H9 (cell line): ENCODE data around the gene BACH2. TPM values are rescaled to one million over a fixed set of nuclear protein-coding genes. Genes with fewer than 3 reads are reported as not detected.

ENCODE experiments used
- DNase-seq: peaks from one replicate; pipeline ENCODE4 v3.0.0-alpha.2; 2017
- H2AFZ ChIP-seq: one replicate; pipeline ENCODE4 v1.6.1; 2013; ENCODE audit warnings: mild to moderate bottlenecking, low read length, control low read depth, moderate library complexity
- H2AK5ac ChIP-seq: 2 replicates; pipeline ENCODE4 v1.6.1; 2013; ENCODE audit warnings: low read length, control low read depth, mixed read lengths; ENCODE audit not compliant: insufficient read length
- H2BK120ac ChIP-seq: one replicate; pipeline ENCODE4 v1.6.1; 2013; ENCODE audit warnings: low read depth, mild to moderate bottlenecking, low read length, control low read depth, inconsistent platforms; ENCODE audit not compliant: poor library complexity, severe bottlenecking
- H2BK12ac ChIP-seq: 2 replicates; pipeline ENCODE4 v1.6.1; 2013; ENCODE audit warnings: low read length, control low read depth, mixed read lengths, low read depth; ENCODE audit not compliant: insufficient read length
- H2BK15ac ChIP-seq: 2 replicates; pipeline ENCODE4 v1.6.1; 2013; ENCODE audit warnings: low read depth, low read length, control low read depth
- H2BK20ac ChIP-seq: one replicate; pipeline ENCODE4 v1.6.1; 2013; ENCODE audit warnings: low read depth, mild to moderate bottlenecking, low read length, control low read depth, inconsistent platforms; ENCODE audit not compliant: poor library complexity, severe bottlenecking
- H2BK5ac ChIP-seq: 2 replicates; pipeline ENCODE4 v1.6.1; 2013; ENCODE audit warnings: low read length, control low read depth, mixed read lengths; ENCODE audit not compliant: insufficient read length
- H3K14ac ChIP-seq: 2 replicates; pipeline ENCODE4 v1.6.1; 2013; ENCODE audit warnings: low read length, control low read depth; ENCODE audit not compliant: insufficient read depth
- H3K18ac ChIP-seq: 2 replicates; pipeline ENCODE4 v1.6.1; 2013; ENCODE audit warnings: low read depth, mild to moderate bottlenecking, mixed read lengths, low read length, control low read depth; ENCODE audit not compliant: insufficient read length
- H3K23ac ChIP-seq: 2 replicates; pipeline ENCODE4 v1.6.1; 2013; ENCODE audit warnings: low read length, control low read depth, mixed read lengths, low read depth; ENCODE audit not compliant: insufficient read length
- H3K23me2 ChIP-seq: 2 replicates; pipeline ENCODE4 v1.6.1; 2013; ENCODE audit warnings: low read depth, mild to moderate bottlenecking, mixed read lengths, low read length, control low read depth; ENCODE audit not compliant: insufficient read length, poor library complexity, severe bottlenecking
- H3K27ac ChIP-seq: 2 replicates; pipeline ENCODE4 v1.5.1; 2013; ENCODE audit warnings: low read length, control low read depth, mixed read lengths, low read depth; ENCODE audit not compliant: insufficient read length
- H3K27me3 ChIP-seq: 2 replicates; pipeline ENCODE4 v1.6.1; 2013; ENCODE audit warnings: low read length, control low read depth, inconsistent platforms; ENCODE audit not compliant: insufficient read depth
- H3K4ac ChIP-seq: 2 replicates; pipeline ENCODE4 v1.6.1; 2013; ENCODE audit warnings: low read depth, mild to moderate bottlenecking, control low read depth, inconsistent platforms, low read length, moderate library complexity
- H3K4me1 ChIP-seq: 2 replicates; pipeline ENCODE4 v1.6.1; 2013; ENCODE audit warnings: low read length, control low read depth, inconsistent platforms; ENCODE audit not compliant: insufficient read depth
- H3K4me2 ChIP-seq: 2 replicates; pipeline ENCODE4 v1.6.1; 2013; ENCODE audit warnings: low read length, control low read depth, mixed read lengths; ENCODE audit not compliant: insufficient read length, insufficient read depth
- H3K56ac ChIP-seq: 2 replicates; pipeline ENCODE4 v1.6.1; 2013; ENCODE audit warnings: low read depth, mild to moderate bottlenecking, mixed read lengths, low read length, control low read depth; ENCODE audit not compliant: insufficient read length
- H3K79me1 ChIP-seq: 2 replicates; pipeline ENCODE4 v1.6.1; 2013; ENCODE audit warnings: low read depth, mild to moderate bottlenecking, moderate library complexity, low read length, control low read depth, inconsistent platforms; ENCODE audit not compliant: insufficient read depth, poor library complexity, severe bottlenecking
- H3K79me2 ChIP-seq: 2 replicates; pipeline ENCODE4 v1.6.1; 2013; ENCODE audit warnings: low read length, control low read depth, inconsistent platforms; ENCODE audit not compliant: insufficient read depth
- H3K9ac ChIP-seq: 2 replicates; pipeline ENCODE4 v1.6.1; 2013; ENCODE audit warnings: low read length, control low read depth, mixed read lengths; ENCODE audit not compliant: insufficient read length; ENCODE audit errors: extremely low read depth
- H3K9me3 ChIP-seq: one replicate; pipeline ENCODE4 v1.6.1; 2013; ENCODE audit warnings: low read depth, low read length, inconsistent platforms; ENCODE audit not compliant: control insufficient read depth
- H3T11ph ChIP-seq: one replicate; pipeline ENCODE4 v1.6.1; 2013; ENCODE audit warnings: mild to moderate bottlenecking, low read length, control low read depth, inconsistent platforms
- H4K20me1 ChIP-seq: one replicate; pipeline ENCODE4 v1.6.1; 2013; ENCODE audit not compliant: control insufficient read depth, insufficient read length, insufficient read depth
- H4K5ac ChIP-seq: 2 replicates; pipeline ENCODE4 v1.6.1; 2013; ENCODE audit warnings: low read depth, mild to moderate bottlenecking, mixed read lengths, low read length, control low read depth; ENCODE audit not compliant: insufficient read length
- H4K8ac ChIP-seq: replicated peaks from 2 replicates; pipeline ENCODE4 v1.6.1; 2013; ENCODE audit warnings: low read length, control low read depth, mixed read lengths, low read depth; ENCODE audit not compliant: insufficient read length
- H4K91ac ChIP-seq: 2 replicates; pipeline ENCODE4 v1.6.1; 2013; ENCODE audit warnings: low read depth, mild to moderate bottlenecking, moderate library complexity, mixed read lengths, low read length, control low read depth; ENCODE audit not compliant: insufficient read length
- H3K27ac Mint-ChIP-seq, 3 experiments: 2 replicates in 2 of 3; 3 replicates in 1 of 3; pipeline ENCODE4 v1.8.0; 2020 to 2021; ENCODE audit warnings: mixed read lengths in 3 of 3, mild to moderate bottlenecking in 1 of 3, moderate library complexity in 1 of 3
- H3K27me3 Mint-ChIP-seq: 2 replicates; pipeline ENCODE4 v1.8.0; 2021; ENCODE audit warnings: low read depth, mild to moderate bottlenecking, moderate library complexity, mixed read lengths
- H3K36me3 Mint-ChIP-seq, 3 experiments: 2 replicates in 2 of 3; 3 replicates in 1 of 3; pipeline ENCODE4 v1.8.0; 2020 to 2021; ENCODE audit warnings: low read depth in 3 of 3, mixed read lengths in 3 of 3; ENCODE audit not compliant: insufficient read depth in 1 of 3
- H3K4me1 Mint-ChIP-seq, 2 experiments: 2 replicates each; pipeline ENCODE4 v1.8.0; 2020; ENCODE audit warnings: mixed read lengths in 2 of 2
- H3K4me3 Mint-ChIP-seq, 2 experiments: 2 replicates in 1 of 2; 3 replicates in 1 of 2; pipeline ENCODE4 v1.8.0; 2020 to 2021; ENCODE audit warnings: mild to moderate bottlenecking in 2 of 2, mixed read lengths in 2 of 2, moderate library complexity in 1 of 2
- H3K9me3 Mint-ChIP-seq, 2 experiments: 2 replicates in 1 of 2; 3 replicates in 1 of 2; pipeline ENCODE4 v1.8.0; 2020; ENCODE audit warnings: mild to moderate bottlenecking in 2 of 2, mixed read lengths in 2 of 2, moderate library complexity in 1 of 2
- CTCF ChIP-seq: fragments of 200-600 bp; sonication (generic); conservative IDR thresholded peaks from 3 replicates; pipeline ENCODE4 v1.8.0; 2021; ENCODE audit warnings: antibody characterized with exemption, mild to moderate bottlenecking
- WGBS: extraction: QIAGEN DNeasy Blood & Tissue Kit; methylation state at CpG from one replicate; pipeline ENCODE4 v1.1.7; 2013; ENCODE audit warnings: missing lambda C conversion rate, low lambda C conversion rate, mixed read lengths; ENCODE audit not compliant: insufficient read length; ENCODE audit errors: extremely low coverage; 5-methylcytosine and 5-hydroxymethylcytosine counted together
- total RNA-seq: library from RNA; stranded (reverse); gene quantifications from 2 replicates; pipeline ENCODE4 v1.2.1, GENCODE V29; 2021

BACH2 gene
- total RNA-seq, 1 experiment from 2014 or later = 2.0 TPM

- no peak overlapping the region for H2BK120ac ChIP-seq
- H3K23ac ChIP-seq = no peak overlapping the region
- H2BK5ac ChIP-seq = no peak overlapping the region
- no peak overlapping the region for H2AK5ac ChIP-seq
- no peak overlapping the region for H3K4me2 ChIP-seq
- WGBS = no CpG with 5 or more reads among the region's 3 CpGs
- no peak overlapping the region for H3K18ac ChIP-seq
- no peak overlapping the region for H2BK15ac ChIP-seq
- Mint-ChIP-seq H3K4me3 (no peak overlapping the region), H3K36me3 (no peaks in the 10 kb centered on the region), H3K4me1 (peaks cover 20 to 29% of the 10 kb centered on the region in 2 experiments), H3K27me3 (no peaks in the 10 kb centered on the region; the same call in 1 of the 2 replicates), H3K9me3 (no peaks in the 10 kb centered on the region), H3K27ac (no peak overlapping the region)
- H2BK12ac ChIP-seq = no peak overlapping the region
- H3T11ph ChIP-seq = no peak overlapping the region
- H3K79me1 ChIP-seq = no peaks in the 10 kb centered on the region
- no peak overlapping the region for H3K56ac ChIP-seq
- H2BK20ac ChIP-seq = no peak overlapping the region
- H4K91ac ChIP-seq = no peak overlapping the region
- no peak for DNase-seq
- H4K8ac ChIP-seq = no peak overlapping the region
- H3K9me3 ChIP-seq = no peaks in the 10 kb centered on the region
- H3K23me2 ChIP-seq = no peaks in the 10 kb centered on the region
- H3K4ac ChIP-seq = no peak overlapping the region
- H3K9ac ChIP-seq = no peak overlapping the region
- H4K5ac ChIP-seq = no peak overlapping the region
- H3K27ac ChIP-seq = no peak overlapping the region
- no peak overlapping the region for H3K14ac ChIP-seq
- no peak overlapping the region for H2AFZ ChIP-seq
- H3K4me1 ChIP-seq = no peaks in the 10 kb centered on the region
- H4K20me1 ChIP-seq = no peaks in the 10 kb centered on the region
- no peaks in the 10 kb centered on the region for H3K27me3 ChIP-seq
- H3K79me2 ChIP-seq = no peaks in the 10 kb centered on the region
- no peak for TF ChIP-seq CTCF
Measured at GRCh38 chr6:89987140-89987539, 309.5 kb downstream of the BACH2 start.
